ENCODE results near the gene SLC1A7.
"Not testable (repeated sequence)": the region's sequence is repeated elsewhere in the genome, so short reads cannot be mapped to it uniquely, and the experiment has no call there.

SLC1A7 gene

GRCh38 chr1:53185955-53186297 is 43.5 kb upstream of the SLC1A7 start:
- H3K4me2 ChIP-seq (ENCODE audit: low read length); H2BK5ac ChIP-seq (ENCODE audit: low read length); H2BK15ac ChIP-seq (replicated peaks; ENCODE audit: low read depth); H3K18ac ChIP-seq (ENCODE audit: low read length); H2AK5ac ChIP-seq (ENCODE audit: low read length); H3K56ac ChIP-seq (ENCODE audit: low read length); H3K79me1 ChIP-seq (ENCODE audit: low read length); H3K79me2 ChIP-seq (ENCODE audit: control insufficient read depth, insufficient read depth, low read length); H3K4me1 ChIP-seq (ENCODE audit: control insufficient read depth, low read depth, low read length); H4K5ac ChIP-seq (ENCODE audit: low read length); H3K23ac ChIP-seq (ENCODE audit: low read length); H3K27me3 ChIP-seq (ENCODE audit: insufficient read depth, low read length, poor library complexity); H3K27ac ChIP-seq (ENCODE audit: low read depth, low read length); H3K36me3 ChIP-seq (ENCODE audit: control insufficient read depth, insufficient read depth, low read length); DNase-seq; H4K8ac ChIP-seq (ENCODE audit: low read depth, low read length); H3K4ac ChIP-seq (ENCODE audit: low read depth, low read length); H3K4me3 ChIP-seq (ENCODE audit: low read length); H3K9ac ChIP-seq (ENCODE audit: low read length); H2BK120ac ChIP-seq (ENCODE audit: low read depth, low read length): not testable (repeated sequence)
- WGBS (ENCODE audit: extremely low coverage, insufficient coverage, low lambda C conversion rate): no CpG with 5 or more reads among the region's 2 CpGs

- Histone ChIP-seq H4K5ac (ENCODE audit: low read length) (no peak overlapping the region), H3K4me3 (ENCODE audit: low read length) (no peak overlapping the region), H3K23ac (ENCODE audit: low read length) (no peak overlapping the region), H3K4me1 (ENCODE audit: control insufficient read depth, low read depth, low read length) (no peaks in the 10 kb centered on the region), H4K8ac (ENCODE audit: low read depth, low read length) (no peak overlapping the region), H3K9ac (ENCODE audit: low read length) (no peak overlapping the region), H3K27ac (ENCODE audit: low read depth, low read length) (no peak overlapping the region), H3K4ac (ENCODE audit: low read depth, low read length) (no peak overlapping the region), H3K56ac (ENCODE audit: low read length) (no peak overlapping the region), H3K18ac (ENCODE audit: low read length) (no peak overlapping the region), H3K4me2 (ENCODE audit: low read length) (no peak overlapping the region), H2BK120ac (ENCODE audit: low read depth, low read length) (no peak overlapping the region), H2AK5ac (ENCODE audit: low read length) (no peak overlapping the region), H2BK15ac (replicated peaks; ENCODE audit: low read depth) (no peak overlapping the region), H2BK5ac (ENCODE audit: low read length) (no peak overlapping the region), H3K79me2 (ENCODE audit: control insufficient read depth, insufficient read depth, low read length) (no peaks in the 10 kb centered on the region), H3K36me3 (ENCODE audit: control insufficient read depth, insufficient read depth, low read length) (no peaks in the 10 kb centered on the region), H3K79me1 (ENCODE audit: low read length) (no peaks in the 10 kb centered on the region), H3K27me3 (ENCODE audit: insufficient read depth, low read length, poor library complexity) (no peaks in the 10 kb centered on the region)
- no CpG with 5 or more reads among the region's 6 CpGs for WGBS (ENCODE audit: extremely low coverage, insufficient coverage, low lambda C conversion rate)
- DNase-seq: peak; percentile 32
Observed at GRCh38 chr1:53183095-53183990, 40.9 kb upstream of the SLC1A7 start.

GRCh38 chr1:53182716-53183094 is 40.3 kb upstream of the SLC1A7 start:
- H3K79me2 ChIP-seq (ENCODE audit: control insufficient read depth, insufficient read depth, low read length): no peaks in the 10 kb centered on the region
- H3K27me3 ChIP-seq (ENCODE audit: insufficient read depth, low read length, poor library complexity): no peaks in the 10 kb centered on the region
- no peak overlapping the region for H2BK15ac ChIP-seq (replicated peaks; ENCODE audit: low read depth)
- H3K18ac ChIP-seq (ENCODE audit: low read length): no peak overlapping the region
- no peaks in the 10 kb centered on the region for H3K4me1 ChIP-seq (ENCODE audit: control insufficient read depth, low read depth, low read length)
- DNase-seq: no peak
- no peak overlapping the region for H3K4ac ChIP-seq (ENCODE audit: low read depth, low read length)
- no peak overlapping the region for H3K56ac ChIP-seq (ENCODE audit: low read length)
- H3K4me2 ChIP-seq (ENCODE audit: low read length): no peak overlapping the region
- H3K36me3 ChIP-seq (ENCODE audit: control insufficient read depth, insufficient read depth, low read length): no peaks in the 10 kb centered on the region
- no peak overlapping the region for H3K23ac ChIP-seq (ENCODE audit: low read length)
- no peaks in the 10 kb centered on the region for H3K79me1 ChIP-seq (ENCODE audit: low read length)
- H3K4me3 ChIP-seq (ENCODE audit: low read length): no peak overlapping the region
- no peak overlapping the region for H2AK5ac ChIP-seq (ENCODE audit: low read length)
- H4K8ac ChIP-seq (ENCODE audit: low read depth, low read length): no peak overlapping the region
- H2BK120ac ChIP-seq (ENCODE audit: low read depth, low read length): no peak overlapping the region
- no peak overlapping the region for H3K9ac ChIP-seq (ENCODE audit: low read length)
- H3K27ac ChIP-seq (ENCODE audit: low read depth, low read length): no peak overlapping the region
- H2BK5ac ChIP-seq (ENCODE audit: low read length): no peak overlapping the region
- WGBS (ENCODE audit: extremely low coverage, insufficient coverage, low lambda C conversion rate): no CpG with 5 or more reads among the region's 3 CpGs
- no peak overlapping the region for H4K5ac ChIP-seq (ENCODE audit: low read length)

GRCh38 chr1:53182111-53182593 is 39.7 kb upstream of the SLC1A7 start:
- Histone ChIP-seq H3K23ac (ENCODE audit: low read length) (no peak overlapping the region), H3K79me2 (ENCODE audit: control insufficient read depth, insufficient read depth, low read length) (no peaks in the 10 kb centered on the region), H4K8ac (ENCODE audit: low read depth, low read length) (no peak overlapping the region), H4K5ac (ENCODE audit: low read length) (no peak overlapping the region), H2AK5ac (ENCODE audit: low read length) (no peak overlapping the region), H3K36me3 (ENCODE audit: control insufficient read depth, insufficient read depth, low read length) (no peaks in the 10 kb centered on the region), H3K56ac (ENCODE audit: low read length) (no peak overlapping the region), H3K4ac (ENCODE audit: low read depth, low read length) (no peak overlapping the region), H3K9ac (ENCODE audit: low read length) (no peak overlapping the region), H2BK15ac (replicated peaks; ENCODE audit: low read depth) (no peak overlapping the region), H3K27me3 (ENCODE audit: insufficient read depth, low read length, poor library complexity) (no peaks in the 10 kb centered on the region), H3K27ac (ENCODE audit: low read depth, low read length) (no peak overlapping the region), H3K18ac (ENCODE audit: low read length) (no peak overlapping the region), H3K4me1 (ENCODE audit: control insufficient read depth, low read depth, low read length) (no peaks in the 10 kb centered on the region), H3K4me2 (ENCODE audit: low read length) (no peak overlapping the region), H2BK120ac (ENCODE audit: low read depth, low read length) (no peak overlapping the region), H2BK5ac (ENCODE audit: low read length) (no peak overlapping the region), H3K4me3 (ENCODE audit: low read length) (no peak overlapping the region), H3K79me1 (ENCODE audit: low read length) (no peaks in the 10 kb centered on the region)
- WGBS (ENCODE audit: extremely low coverage, insufficient coverage, low lambda C conversion rate): no CpG with 5 or more reads among the region's 16 CpGs
- peak; percentile 86 for DNase-seq

GRCh38 chr1:53180951-53181350 is 38.5 kb upstream of the SLC1A7 start:
- H3K4me1 ChIP-seq (ENCODE audit: control insufficient read depth, low read depth, low read length): no peaks in the 10 kb centered on the region
- H3K27ac ChIP-seq (ENCODE audit: low read depth, low read length): no peak overlapping the region
- H3K79me1 ChIP-seq (ENCODE audit: low read length): no peaks in the 10 kb centered on the region
- H3K4ac ChIP-seq (ENCODE audit: low read depth, low read length): no peak overlapping the region
- no CpG with 5 or more reads among the region's 5 CpGs for WGBS (ENCODE audit: extremely low coverage, insufficient coverage, low lambda C conversion rate)
- no peaks in the 10 kb centered on the region for H3K79me2 ChIP-seq (ENCODE audit: control insufficient read depth, insufficient read depth, low read length)
- H2AK5ac ChIP-seq (ENCODE audit: low read length): no peak overlapping the region
- H3K18ac ChIP-seq (ENCODE audit: low read length): no peak overlapping the region
- no peak overlapping the region for H3K4me2 ChIP-seq (ENCODE audit: low read length)
- H3K23ac ChIP-seq (ENCODE audit: low read length): no peak overlapping the region
- no peak overlapping the region for H3K9ac ChIP-seq (ENCODE audit: low read length)
- no peak for DNase-seq
- H4K5ac ChIP-seq (ENCODE audit: low read length): no peak overlapping the region
- no peak overlapping the region for H2BK15ac ChIP-seq (replicated peaks; ENCODE audit: low read depth)
- no peak overlapping the region for H3K56ac ChIP-seq (ENCODE audit: low read length)
- H3K36me3 ChIP-seq (ENCODE audit: control insufficient read depth, insufficient read depth, low read length): no peaks in the 10 kb centered on the region
- no peaks in the 10 kb centered on the region for H3K27me3 ChIP-seq (ENCODE audit: insufficient read depth, low read length, poor library complexity)
- H4K8ac ChIP-seq (ENCODE audit: low read depth, low read length): no peak overlapping the region
- H3K4me3 ChIP-seq (ENCODE audit: low read length): no peak overlapping the region
- no peak overlapping the region for H2BK5ac ChIP-seq (ENCODE audit: low read length)
- no peak overlapping the region for H2BK120ac ChIP-seq (ENCODE audit: low read depth, low read length)

GRCh38 chr1:53180226-53180625 is 37.8 kb upstream of the SLC1A7 start:
- Histone ChIP-seq H2BK5ac (ENCODE audit: low read length) (no peak overlapping the region), H3K4me3 (ENCODE audit: low read length) (no peak overlapping the region), H4K8ac (ENCODE audit: low read depth, low read length) (no peak overlapping the region), H3K9ac (ENCODE audit: low read length) (no peak overlapping the region), H3K79me1 (ENCODE audit: low read length) (no peaks in the 10 kb centered on the region), H4K5ac (ENCODE audit: low read length) (no peak overlapping the region), H3K27me3 (ENCODE audit: insufficient read depth, low read length, poor library complexity) (no peaks in the 10 kb centered on the region), H3K23ac (ENCODE audit: low read length) (no peak overlapping the region), H3K4ac (ENCODE audit: low read depth, low read length) (no peak overlapping the region), H3K27ac (ENCODE audit: low read depth, low read length) (no peak overlapping the region), H3K4me1 (ENCODE audit: control insufficient read depth, low read depth, low read length) (no peaks in the 10 kb centered on the region), H2AK5ac (ENCODE audit: low read length) (no peak overlapping the region), H3K79me2 (ENCODE audit: control insufficient read depth, insufficient read depth, low read length) (no peaks in the 10 kb centered on the region), H3K4me2 (ENCODE audit: low read length) (no peak overlapping the region), H2BK120ac (ENCODE audit: low read depth, low read length) (no peak overlapping the region), H2BK15ac (replicated peaks; ENCODE audit: low read depth) (no peak overlapping the region), H3K18ac (ENCODE audit: low read length) (no peak overlapping the region), H3K56ac (ENCODE audit: low read length) (no peak overlapping the region), H3K36me3 (ENCODE audit: control insufficient read depth, insufficient read depth, low read length) (no peaks in the 10 kb centered on the region)
- no peak for DNase-seq
- WGBS (ENCODE audit: extremely low coverage, insufficient coverage, low lambda C conversion rate): no CpG with 5 or more reads among the region's 2 CpGs
